K562 (cell line): ENCODE results near the gene SLC7A4. TPM values are rescaled to one million over a fixed set of nuclear protein-coding genes. Genes with fewer than 3 reads are reported as not detected.

Experiments
- ATAC-seq: fragments of 200-7000 bp; cut with Tn5 transposase; 3 replicates; pipeline ENCODE4 v1.9.1; 2020; ENCODE audit warnings: moderate library complexity
- BruUV-seq: library from RNA; stranded (reverse); fragments of 400-500 nt; replicated peaks from 2 replicates; lab custom pipeline; 2021; lab: Mats Ljungman, UMichigan
- CTCF ChIA-PET: fragments of 300-600 bp; formaldehyde crosslinking; extraction: SDS; loops from one replicate; lab custom pipeline; 2021; ENCODE audit warnings: low intra/inter-chr PET ratio; lab: Yijun Ruan, JAX
- POLR2A ChIA-PET: fragments of 300-600, 350-650 bp; sonication (Branson Sonifier 250); formaldehyde crosslinking; extraction: SDS; loops from one replicate; lab custom pipeline; 2021; ENCODE audit warnings: antibody characterized with exemption, inconsistent platforms; lab: Yijun Ruan, JAX
- DNase-seq, 4 experiments: peaks; one replicate each; pipeline versions ENCODE4 v3.0.0 to v3.0.0-alpha.2; 2011 to 2018; ENCODE audit warnings: low spot score in 3 of 4, mixed read lengths in 3 of 4; ENCODE audit errors: extremely low read depth in 1 of 4
- FAIRE-seq: peaks from 2 replicates; lab custom pipeline; 2011; peaks lifted over from hg19 to GRCh38; lab: Jason Lieb, UNC
- H2AFZ ChIP-seq: 2 replicates; pipeline ENCODE4 v1.6.0; 2011; ENCODE audit warnings: low read depth, low read length, control low read depth, inconsistent platforms
- H3K27ac ChIP-seq: fragments of 200-600 bp; 3 replicates; pipeline ENCODE4 v1.8.0; 2011; ENCODE audit warnings: low read depth, mild to moderate bottlenecking, control low read depth, inconsistent platforms, low read length, moderate library complexity, mixed read lengths; ENCODE audit errors: extremely low read depth
- H3K27me3 ChIP-seq, 2 experiments: fragments of 300-600 bp in 1 of 2; 2 replicates in 1 of 2; 3 replicates in 1 of 2; pipeline versions ENCODE4 v1.6.0 to v1.8.0; 2011; ENCODE audit warnings: inconsistent platforms in 2 of 2, low read length in 2 of 2, mild to moderate bottlenecking in 1 of 2, mixed read lengths in 1 of 2, moderate library complexity in 1 of 2; ENCODE audit not compliant: control insufficient read depth in 2 of 2, insufficient read depth in 2 of 2
- H3K36me3 ChIP-seq: fragments of 300-600 bp; 3 replicates; pipeline ENCODE4 v1.8.0; 2011; ENCODE audit warnings: mild to moderate bottlenecking, low read length, inconsistent platforms; ENCODE audit not compliant: control insufficient read depth, insufficient read depth
- H3K4me1 ChIP-seq, 2 experiments: fragments of 200-600 bp in 1 of 2; replicated peaks in 1 of 2; 2 replicates in 1 of 2; 3 replicates in 1 of 2; pipeline versions ENCODE4 v1.5.1 to v1.8.0; 2011; ENCODE audit warnings: inconsistent platforms in 2 of 2, low read length in 2 of 2, mild to moderate bottlenecking in 1 of 2, mixed read lengths in 1 of 2, moderate library complexity in 1 of 2; ENCODE audit not compliant: control insufficient read depth in 2 of 2, insufficient read depth in 2 of 2
- H3K4me2 ChIP-seq: 2 replicates; pipeline ENCODE4 v1.6.1; 2011; ENCODE audit warnings: low read length, control low read depth, inconsistent platforms, mixed read lengths; ENCODE audit not compliant: insufficient read depth
- H3K4me3 ChIP-seq: fragments of 200-600 bp; sonication (generic), shearing (Covaris generic); 2 replicates; pipeline ENCODE4 v1.5.1; 2016; ENCODE audit warnings: control low read depth, inconsistent platforms
- H3K79me2 ChIP-seq: fragments of 200-600 bp; 3 replicates; pipeline ENCODE4 v1.8.0; 2011; ENCODE audit warnings: low read length, inconsistent platforms; ENCODE audit not compliant: control insufficient read depth, insufficient read depth
- H3K9ac ChIP-seq, 2 experiments: 2 replicates each; pipeline versions ENCODE4 v1.6.0 to v1.6.1; 2011; ENCODE audit warnings: low read depth in 2 of 2, low read length in 2 of 2, control low read depth in 1 of 2, inconsistent platforms in 1 of 2, mild to moderate bottlenecking in 1 of 2, mixed read lengths in 1 of 2; ENCODE audit not compliant: insufficient read depth in 1 of 2
- H3K9me1 ChIP-seq: one replicate; pipeline ENCODE4 v1.6.0; 2011; ENCODE audit warnings: inconsistent platforms, mild to moderate bottlenecking, low read length, moderate library complexity; ENCODE audit not compliant: control insufficient read depth, insufficient read depth
- H3K9me3 ChIP-seq: replicated peaks from 2 replicates; pipeline ENCODE4 v1.5.1; 2011; ENCODE audit warnings: low read depth, low read length, inconsistent platforms; ENCODE audit not compliant: control insufficient read depth, insufficient read depth
- H4K20me1 ChIP-seq: replicated peaks from 2 replicates; pipeline ENCODE4 v1.6.1; 2011; ENCODE audit warnings: low read length, inconsistent platforms, mixed read lengths; ENCODE audit not compliant: control insufficient read depth, insufficient read depth
- CBFB ChIP-seq: sonication (generic); formaldehyde crosslinking; IDR thresholded peaks from 2 replicates; pipeline ENCODE4 v1.4.0; 2020; ENCODE audit warnings: mild to moderate bottlenecking, missing genetic modification reagents
- CEBPB ChIP-seq: fragments of 450-650 bp; IDR thresholded peaks from 2 replicates; pipeline ENCODE4 v1.6.1; 2016; ENCODE audit warnings: missing genetic modification characterization, missing compliant biosample characterization
- CREB1 ChIP-seq, 2 experiments: sonication (generic) in 1 of 2; formaldehyde crosslinking in 1 of 2; IDR thresholded peaks; 2 replicates each; pipeline versions ENCODE4 v1.6.1 to v1.8.0; 2012 to 2022; ENCODE audit warnings: inconsistent platforms in 1 of 2, mild to moderate bottlenecking in 1 of 2, missing genetic modification reagents in 1 of 2, moderate library complexity in 1 of 2
- DDX20 ChIP-seq: fragments of 450-650 bp; IDR thresholded peaks from 2 replicates; pipeline ENCODE4 v1.6.1; 2016; ENCODE audit warnings: missing genetic modification characterization, low read depth, mild to moderate bottlenecking, missing compliant biosample characterization, moderate library complexity
- ERF ChIP-seq: fragments of 450-650 bp; formaldehyde crosslinking; IDR thresholded peaks from 2 replicates; pipeline ENCODE4 v1.4.0; 2020; ENCODE audit warnings: mild to moderate bottlenecking, mixed read lengths
- FOXA3 ChIP-seq, 2 experiments: fragments of 450-650 bp in 1 of 2; sonication (generic) in 1 of 2; formaldehyde crosslinking; IDR thresholded peaks in 1 of 2; conservative IDR thresholded peaks in 1 of 2; 2 replicates each; pipeline versions ENCODE4 v1.4.0 to v1.8.0; 2020 to 2022; ENCODE audit warnings: mild to moderate bottlenecking in 2 of 2, missing genetic modification reagents in 1 of 2
- GABPB1 ChIP-seq: sonication (generic); formaldehyde crosslinking; IDR thresholded peaks from 2 replicates; pipeline ENCODE4 v1.8.0; 2022; ENCODE audit warnings: mild to moderate bottlenecking, missing genetic modification reagents
- GTF2A2 ChIP-seq: IDR thresholded peaks from 2 replicates; pipeline ENCODE4 v1.6.1; 2016; ENCODE audit warnings: mild to moderate bottlenecking, missing genetic modification characterization, missing compliant biosample characterization
- HNRNPK ChIP-seq: fragments of 200-400 bp; formaldehyde crosslinking; IDR thresholded peaks from one replicate; pipeline ENCODE4 v1.6.1; 2018; ENCODE audit warnings: mild to moderate bottlenecking, low read depth, low read length; ENCODE audit not compliant: poor library complexity, severe bottlenecking
- MAX ChIP-seq: sonication (generic); formaldehyde crosslinking; IDR thresholded peaks from 2 replicates; pipeline ENCODE4 v1.9.0; 2022; ENCODE audit warnings: mild to moderate bottlenecking, missing genetic modification reagents
- MIER1 ChIP-seq: fragments of 450-650 bp; IDR thresholded peaks from 2 replicates; pipeline ENCODE4 v1.6.1; 2016; ENCODE audit warnings: antibody characterized with exemption, mild to moderate bottlenecking, low read depth
- NUFIP1 ChIP-seq: fragments of 450-650 bp; IDR thresholded peaks from 2 replicates; pipeline ENCODE4 v1.6.1; 2018; ENCODE audit not compliant: partially characterized antibody
- STAG1 ChIP-seq: sonication (generic); formaldehyde crosslinking; IDR thresholded peaks from 2 replicates; pipeline ENCODE4 v1.5.0; 2020; ENCODE audit warnings: missing genetic modification reagents, borderline replicate concordance
- WHSC1 ChIP-seq: IDR thresholded peaks from one replicate; pipeline ENCODE4 v1.6.1; 2012; ENCODE audit warnings: low read length, control low read depth, inconsistent platforms
- XRCC3 ChIP-seq: fragments of 450-650 bp; IDR thresholded peaks from 2 replicates; pipeline ENCODE4 v1.6.1; 2017; ENCODE audit warnings: mild to moderate bottlenecking, moderate library complexity
- ZFX ChIP-seq: sonication (generic); formaldehyde crosslinking; IDR thresholded peaks from 2 replicates; pipeline ENCODE4 v1.8.0; 2022; ENCODE audit warnings: mild to moderate bottlenecking, missing genetic modification reagents, moderate library complexity
- ZNF507 ChIP-seq: conservative IDR thresholded peaks from 2 replicates; pipeline ENCODE4 v1.6.1; 2017; ENCODE audit warnings: missing genetic modification characterization, missing compliant biosample characterization
- WGBS: fragments of 100-300 bp; shearing (Covaris generic); methylation state at CpG from one replicate; pipeline ENCODE4 v1.1.6; 2016; ENCODE audit warnings: low coverage, mixed read lengths; ENCODE audit not compliant: insufficient coverage; ENCODE audit errors: missing lambda C conversion rate; 5-methylcytosine and 5-hydroxymethylcytosine counted together
- in situ Hi-C: fragments of 300-500 bp; cut with MboI; formaldehyde crosslinking; loops from 4 replicates; pipeline ENCODE4 v1.15.0; 2018; ENCODE audit warnings: inconsistent platforms, mixed read lengths
- intact Hi-C: fragments of 100-400 bp; cut with micrococcal nuclease; formaldehyde crosslinking; loops from 2 replicates; pipeline ENCODE4 v1.14.2; 2022
- polyA plus RNA-seq, 8 experiments: library from polyadenylated mRNA; depleted of rRNA in 4 of 8; stranded (reverse) in 5 of 8; unstranded in 3 of 8; fragments of >200 nt; fragmentation: Nextera tagmentation in 2 of 8; fragmentation: Illumina TruSeq in 1 of 8; extraction: Ambion mirVana in 2 of 8; extraction: Trizol in 1 of 8; gene quantifications; 2 replicates each; pipeline versions ENCODE4 v1.2.1 to v1.2.3, GENCODE V29; 2011 to 2014; ENCODE audit warnings: inconsistent platforms in 1 of 8, missing spikeins in 1 of 8
- total RNA-seq, 7 experiments: library from RNA; depleted of rRNA in 6 of 7; stranded (reverse); fragments of >200 nt in 6 of 7; fragmentation: Illumina TruSeq in 2 of 7; extraction: Trizol in 2 of 7; gene quantifications; 2 replicates each; pipeline versions ENCODE4 v1.2.1 to v1.2.3, GENCODE V29; 2011 to 2021; ENCODE audit warnings: low replicate concordance in 1 of 7
- TF ChIP-seq, protein P1 (sequence below), 3 experiments: IDR thresholded peaks in 2 of 3; conservative IDR thresholded peaks in 1 of 3; 2 replicates each; pipeline ENCODE4 v1.5.1; 2011 to 2012; ENCODE audit warnings: low read length in 3 of 3, mild to moderate bottlenecking in 3 of 3, control low read depth in 2 of 3, improper control_type of control experiment in 1 of 3, inconsistent platforms in 1 of 3, low read depth in 1 of 3, mixed read lengths in 1 of 3, moderate library complexity in 1 of 3; ENCODE audit not compliant: insufficient read depth in 2 of 3

Gene SLC7A4
- total and polyA plus RNA-seq, 9 of the 15 experiments (the other 6 are each of a cell fraction or from before 2014, with no cell fraction given): not detected

DNA sequence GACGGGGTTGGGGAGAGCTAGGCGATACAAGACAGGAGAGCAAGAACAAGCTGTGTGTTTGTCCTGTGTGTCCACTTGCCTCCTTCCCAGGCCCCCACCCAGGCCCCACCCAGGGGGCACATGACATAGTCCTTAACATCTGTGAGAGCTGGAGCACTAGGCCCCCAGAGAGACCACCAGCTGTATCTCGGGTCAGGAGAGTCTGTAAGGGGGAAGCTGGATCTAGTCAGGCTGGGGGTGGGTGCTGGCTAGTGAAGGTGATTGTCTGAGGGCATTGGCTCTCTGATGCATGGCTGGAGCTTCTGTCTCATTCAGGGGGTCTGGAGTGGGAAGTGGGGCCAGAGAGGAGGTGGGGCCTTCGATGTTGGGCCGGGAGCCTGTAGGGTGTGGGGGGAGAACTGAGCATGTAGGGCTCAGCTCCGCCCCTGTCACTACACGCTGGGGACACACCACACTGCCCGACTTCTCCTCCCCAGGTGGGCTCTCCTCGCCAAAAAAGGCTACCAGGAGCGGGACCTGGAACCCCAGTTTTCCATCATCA, 16.8 kb downstream of the SLC7A4 start:
- POLR2A ChIA-PET: interaction anchor here (0.8 to 13.9 kb wide), 12 partner anchors 14 to 614 kb away, joined by 3 to 333 read pairs (median 6); partner anchors contain the start of genes LRRC74B, SLC7A4, THAP7 and YDJC
- FAIRE-seq (peak; percentile 37), ATAC-seq (peak; percentile 2), DNase-seq (peak; percentile 72 to 82 (median 81))
- H3K27ac ChIP-seq: peak overlapping the region; percentile 67
- H3K4me2 ChIP-seq: peak overlapping the region; percentile 87
- H3K9ac ChIP-seq: peak overlapping the region; percentile 52 to 89
- in situ Hi-C loops (no loop called here), intact Hi-C loops (no loop called here)
- CTCF ChIA-PET: no interaction called here
- H3K4me1 ChIP-seq: peaks cover 31 to 49% of the 10 kb centered on the region in 2 experiments
- WGBS: 35% methylated on average over 10 of the region's 10 CpGs
- peak overlapping the region; percentile 44 for H3K4me3 ChIP-seq
- peaks cover 0 to 7% of the 10 kb centered on the region in 2 experiments; a peak in 2 of 5 replicates for H3K27me3 ChIP-seq
- H4K20me1 ChIP-seq: peaks cover 4% of the 10 kb centered on the region
- H3K9me1 ChIP-seq: peaks cover 3% of the 10 kb centered on the region
- H3K36me3 ChIP-seq: no peaks in the 10 kb centered on the region
- BruUV-seq: no TSS peak
- H3K9me3 ChIP-seq: no peaks in the 10 kb centered on the region
- peaks cover 16% of the 10 kb centered on the region; the same call in 2 of the 3 replicates for H3K79me2 ChIP-seq
- peak overlapping the region; percentile 91; the same call in 1 of the 2 replicates for H2AFZ ChIP-seq
- TF ChIP-seq GABPB1 (CRISPR knock-in tag) (no peak), XRCC3 (no peak), MIER1 (no peak), MAX (no peak), GTF2A2 (tag) (no peak), ZNF507 (tag) (no peak), CEBPB (tag) (no peak), ZFX (CRISPR knock-in tag) (no peak), ERF (CRISPR knock-in tag) (0 out of 2 replicates have a peak, but pooled peaks have one; percentile 48), CREB1 (IDR thresholded peaks at IDR 0.05) (no peak; the same call in 1 of the 2 replicates), CREB1 (CRISPR knock-in tag; IDR thresholded peaks at IDR 0.05) (no peak), WHSC1 (no peak), HNRNPK (no peak), STAG1 (no peak), FOXA3 (CRISPR knock-in tag; conservative IDR thresholded peaks at IDR 0.05 in 1 of 2, IDR thresholded peaks at IDR 0.05 in 1 of 2) (0 out of 4 replicates have a peak, but pooled peaks of 1 of the 2 experiments have one; percentile 7), DDX20 (tag) (no peak), NUFIP1 (no peak), CBFB (CRISPR knock-in tag) (no peak)
- TF ChIP-seq, protein P1, sequence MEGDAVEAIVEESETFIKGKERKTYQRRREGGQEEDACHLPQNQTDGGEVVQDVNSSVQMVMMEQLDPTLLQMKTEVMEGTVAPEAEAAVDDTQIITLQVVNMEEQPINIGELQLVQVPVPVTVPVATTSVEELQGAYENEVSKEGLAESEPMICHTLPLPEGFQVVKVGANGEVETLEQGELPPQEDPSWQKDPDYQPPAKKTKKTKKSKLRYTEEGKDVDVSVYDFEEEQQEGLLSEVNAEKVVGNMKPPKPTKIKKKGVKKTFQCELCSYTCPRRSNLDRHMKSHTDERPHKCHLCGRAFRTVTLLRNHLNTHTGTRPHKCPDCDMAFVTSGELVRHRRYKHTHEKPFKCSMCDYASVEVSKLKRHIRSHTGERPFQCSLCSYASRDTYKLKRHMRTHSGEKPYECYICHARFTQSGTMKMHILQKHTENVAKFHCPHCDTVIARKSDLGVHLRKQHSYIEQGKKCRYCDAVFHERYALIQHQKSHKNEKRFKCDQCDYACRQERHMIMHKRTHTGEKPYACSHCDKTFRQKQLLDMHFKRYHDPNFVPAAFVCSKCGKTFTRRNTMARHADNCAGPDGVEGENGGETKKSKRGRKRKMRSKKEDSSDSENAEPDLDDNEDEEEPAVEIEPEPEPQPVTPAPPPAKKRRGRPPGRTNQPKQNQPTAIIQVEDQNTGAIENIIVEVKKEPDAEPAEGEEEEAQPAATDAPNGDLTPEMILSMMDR (IDR thresholded peaks at IDR 0.05 in 2 of 3, conservative IDR thresholded peaks at IDR 0.05 in 1 of 3; ENCODE audit: insufficient read depth in 2 of 3, low read depth in 1 of 3, low read length in 3 of 3): no peak
